ENCODE data around the gene C1QTNF12.

Gene C1QTNF12

GRCh38 chr1:1200876-1201810 is 45.4 kb downstream of the C1QTNF12 start:
- Histone ChIP-seq H3K9ac (no peak overlapping the region), H3K4me1 (ENCODE audit: low read depth, poor library complexity, severe bottlenecking) (no peaks in the 10 kb centered on the region), H4K20me1 (ENCODE audit: insufficient read depth) (no peaks in the 10 kb centered on the region), H3K4me3 (IDR thresholded peaks at IDR 0.05; ENCODE audit: insufficient read depth, low read depth, low read length) (no peak overlapping the region), H3K4me2 (0 out of 2 replicates have a peak overlapping the region, but pooled peaks have one; percentile 17), H2AFZ (ENCODE audit: low read depth) (no peak overlapping the region), H3K27ac (no peak overlapping the region), H3K27me3 (ENCODE audit: insufficient read depth, low read depth) (peaks cover 55% of the 10 kb centered on the region), H3K36me3 (ENCODE audit: insufficient read depth) (no peaks in the 10 kb centered on the region), H3K79me2 (ENCODE audit: insufficient read depth, low read depth) (no peaks in the 10 kb centered on the region)
- TF ChIP-seq CTCF (conservative IDR thresholded peaks at IDR 0.05; ENCODE audit: low read depth, low read length), result no peak

- Histone ChIP-seq H3K4me1 (ENCODE audit: low read depth, poor library complexity, severe bottlenecking) (no peaks in the 10 kb centered on the region), H4K20me1 (ENCODE audit: insufficient read depth) (no peaks in the 10 kb centered on the region), H3K27me3 (ENCODE audit: insufficient read depth, low read depth) (peaks cover 55% of the 10 kb centered on the region), H3K27ac (no peak overlapping the region), H3K4me3 (IDR thresholded peaks at IDR 0.05; ENCODE audit: insufficient read depth, low read depth, low read length) (no peak overlapping the region), H3K79me2 (ENCODE audit: insufficient read depth, low read depth) (no peaks in the 10 kb centered on the region), H2AFZ (ENCODE audit: low read depth) (no peak overlapping the region), H3K36me3 (ENCODE audit: insufficient read depth) (no peaks in the 10 kb centered on the region), H3K9ac (no peak overlapping the region), H3K4me2 (no peak overlapping the region)
- TF ChIP-seq CTCF (conservative IDR thresholded peaks at IDR 0.05; ENCODE audit: low read depth, low read length), result no peak
Observed at GRCh38 chr1:1199961-1200875, 46.3 kb downstream of the C1QTNF12 start.

- H3K4me1 ChIP-seq (ENCODE audit: low read depth, poor library complexity, severe bottlenecking), result no peaks in the 10 kb centered on the region
- H3K9ac ChIP-seq, result no peak overlapping the region
- no peak overlapping the region for H3K4me3 ChIP-seq (IDR thresholded peaks at IDR 0.05; ENCODE audit: insufficient read depth, low read depth, low read length)
- no peaks in the 10 kb centered on the region for H3K36me3 ChIP-seq (ENCODE audit: insufficient read depth)
- H3K4me2 ChIP-seq, result no peak overlapping the region
- H3K27me3 ChIP-seq (ENCODE audit: insufficient read depth, low read depth), result peaks cover 55% of the 10 kb centered on the region
- H3K79me2 ChIP-seq (ENCODE audit: insufficient read depth, low read depth), result no peaks in the 10 kb centered on the region
- TF ChIP-seq CTCF (conservative IDR thresholded peaks at IDR 0.05; ENCODE audit: low read depth, low read length), result no peak
- H3K27ac ChIP-seq, result no peak overlapping the region
- H4K20me1 ChIP-seq (ENCODE audit: insufficient read depth), result no peaks in the 10 kb centered on the region
- H2AFZ ChIP-seq (ENCODE audit: low read depth), result no peak overlapping the region
Observed at GRCh38 chr1:1199141-1199960, 47.2 kb downstream of the C1QTNF12 start.
